ENCODE measurements around the gene CHMP3.

The CHMP3 gene

GRCh38 chr2:86603905-86604304 lies 40.7 kb upstream of the CHMP3 start:
- H3K4me2 ChIP-seq (ENCODE audit: low read length): no peak overlapping the region
- H3K36me3 ChIP-seq (ENCODE audit: control insufficient read depth, low read length): peaks cover 41% of the 10 kb centered on the region
- TF ChIP-seq CTCF (IDR thresholded peaks at IDR 0.05; ENCODE audit: low read depth, low read length, poor library complexity, severe bottlenecking) (no peak), EZH2phosphoT487 (IDR thresholded peaks at IDR 0.05; ENCODE audit: borderline replicate concordance, low read length) (no peak)

GRCh38 chr2:86598966-86599365 lies 35.7 kb upstream of the CHMP3 start:
- H3K27me3 ChIP-seq (ENCODE audit: control insufficient read depth, low read length): no peaks in the 10 kb centered on the region
- 0 out of 2 replicates have a peak, but pooled peaks cover 4% of the 10 kb centered on the region for H3K4me1 ChIP-seq (ENCODE audit: control insufficient read depth, low read length)
- H3K79me2 ChIP-seq (ENCODE audit: control insufficient read depth, low read length): no peaks in the 10 kb centered on the region

More at GRCh38 chr2:86603905-86604304, 40.7 kb upstream of the CHMP3 start:
- Histone ChIP-seq H3K9me2 (replicated peaks; ENCODE audit: control insufficient read depth, low read length) (no peaks in the 10 kb centered on the region), H3K4me3 (ENCODE audit: low read length) (no peak overlapping the region), H3K27ac (ENCODE audit: low read depth, low read length) (no peak overlapping the region), H4K20me1 (ENCODE audit: control insufficient read depth, insufficient read depth, low read depth, low read length) (no peaks in the 10 kb centered on the region), H3K79me2 (ENCODE audit: control insufficient read depth, low read length) (no peaks in the 10 kb centered on the region), H3K27me3 (ENCODE audit: control insufficient read depth, low read length) (no peaks in the 10 kb centered on the region), H3K9me3 (ENCODE audit: control insufficient read depth, insufficient read depth, low read length) (no peaks in the 10 kb centered on the region), H3F3A (ENCODE audit: control insufficient read depth, insufficient read depth) (0 out of 2 replicates have a peak, but pooled peaks cover 5% of the 10 kb centered on the region), H3K4me1 (ENCODE audit: control insufficient read depth, low read length) (0 out of 2 replicates have a peak, but pooled peaks cover 4% of the 10 kb centered on the region)

GRCh38 chr2:86596118-86596517 lies 32.9 kb upstream of the CHMP3 start:
- H3K4me3 ChIP-seq (ENCODE audit: low read length): no peak overlapping the region
- no peaks in the 10 kb centered on the region for H3K36me3 ChIP-seq (ENCODE audit: control insufficient read depth, low read length)
- H3K27me3 ChIP-seq (ENCODE audit: control insufficient read depth, low read length): no peaks in the 10 kb centered on the region; the same call in 1 of the 2 replicates
- H3F3A ChIP-seq (ENCODE audit: control insufficient read depth, insufficient read depth): no peaks in the 10 kb centered on the region
- H3K4me1 ChIP-seq (ENCODE audit: control insufficient read depth, low read length): 0 out of 2 replicates have a peak, but pooled peaks cover 4% of the 10 kb centered on the region
- TF ChIP-seq CTCF (IDR thresholded peaks at IDR 0.05; ENCODE audit: low read depth, low read length, poor library complexity, severe bottlenecking) (no peak), EZH2phosphoT487 (IDR thresholded peaks at IDR 0.05; ENCODE audit: borderline replicate concordance, low read length) (no peak)
- H3K4me2 ChIP-seq (ENCODE audit: low read length): no peak overlapping the region
- no peak overlapping the region for H3K27ac ChIP-seq (ENCODE audit: low read depth, low read length)
- H3K9me3 ChIP-seq (ENCODE audit: control insufficient read depth, insufficient read depth, low read length): no peaks in the 10 kb centered on the region
- no peaks in the 10 kb centered on the region for H4K20me1 ChIP-seq (ENCODE audit: control insufficient read depth, insufficient read depth, low read depth, low read length)
- H3K9me2 ChIP-seq (replicated peaks; ENCODE audit: control insufficient read depth, low read length): no peaks in the 10 kb centered on the region
- no peaks in the 10 kb centered on the region for H3K79me2 ChIP-seq (ENCODE audit: control insufficient read depth, low read length)

More at GRCh38 chr2:86598966-86599365, 35.7 kb upstream of the CHMP3 start:
- no peaks in the 10 kb centered on the region for H4K20me1 ChIP-seq (ENCODE audit: control insufficient read depth, insufficient read depth, low read depth, low read length)
- TF ChIP-seq EZH2phosphoT487 (IDR thresholded peaks at IDR 0.05; ENCODE audit: borderline replicate concordance, low read length) (no peak), CTCF (IDR thresholded peaks at IDR 0.05; ENCODE audit: low read depth, low read length, poor library complexity, severe bottlenecking) (no peak)
- no peaks in the 10 kb centered on the region for H3K9me3 ChIP-seq (ENCODE audit: control insufficient read depth, insufficient read depth, low read length)
- H3K9me2 ChIP-seq (replicated peaks; ENCODE audit: control insufficient read depth, low read length): no peaks in the 10 kb centered on the region
- H3K27ac ChIP-seq (ENCODE audit: low read depth, low read length): no peak overlapping the region
- H3K4me2 ChIP-seq (ENCODE audit: low read length): no peak overlapping the region
- no peak overlapping the region for H3K4me3 ChIP-seq (ENCODE audit: low read length)
- H3F3A ChIP-seq (ENCODE audit: control insufficient read depth, insufficient read depth): no peaks in the 10 kb centered on the region
- peaks cover 6% of the 10 kb centered on the region; the same call in 1 of the 2 replicates for H3K36me3 ChIP-seq (ENCODE audit: control insufficient read depth, low read length)

All from DOHH2 (cell line).